Measurements from ENCODE around the gene TTC9C.

DNA sequence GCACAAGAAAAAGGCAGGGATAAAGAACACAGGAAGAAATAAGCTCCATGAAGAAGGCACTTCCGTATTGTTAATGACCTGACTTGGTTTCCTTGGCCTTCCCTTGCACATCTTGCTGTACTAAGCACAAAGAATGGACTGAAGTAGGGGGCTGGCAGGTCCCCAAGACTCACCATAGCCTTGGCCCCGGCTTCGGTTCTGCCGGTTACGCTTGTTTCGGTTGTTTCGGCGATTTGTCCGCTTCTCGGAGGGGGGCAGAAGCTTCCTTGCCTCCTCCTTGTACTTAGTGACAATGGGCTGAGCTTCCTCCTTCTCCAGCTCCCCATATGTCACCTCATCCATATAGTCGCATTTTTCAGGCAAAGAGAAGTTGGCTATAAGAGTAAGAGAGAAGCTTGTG is 11.5 kb upstream of the TTC9C start:
- TF ChIP-seq POLR2A (IDR thresholded peaks at IDR 0.05): no peak
- TF ChIP-seq, protein P1, sequence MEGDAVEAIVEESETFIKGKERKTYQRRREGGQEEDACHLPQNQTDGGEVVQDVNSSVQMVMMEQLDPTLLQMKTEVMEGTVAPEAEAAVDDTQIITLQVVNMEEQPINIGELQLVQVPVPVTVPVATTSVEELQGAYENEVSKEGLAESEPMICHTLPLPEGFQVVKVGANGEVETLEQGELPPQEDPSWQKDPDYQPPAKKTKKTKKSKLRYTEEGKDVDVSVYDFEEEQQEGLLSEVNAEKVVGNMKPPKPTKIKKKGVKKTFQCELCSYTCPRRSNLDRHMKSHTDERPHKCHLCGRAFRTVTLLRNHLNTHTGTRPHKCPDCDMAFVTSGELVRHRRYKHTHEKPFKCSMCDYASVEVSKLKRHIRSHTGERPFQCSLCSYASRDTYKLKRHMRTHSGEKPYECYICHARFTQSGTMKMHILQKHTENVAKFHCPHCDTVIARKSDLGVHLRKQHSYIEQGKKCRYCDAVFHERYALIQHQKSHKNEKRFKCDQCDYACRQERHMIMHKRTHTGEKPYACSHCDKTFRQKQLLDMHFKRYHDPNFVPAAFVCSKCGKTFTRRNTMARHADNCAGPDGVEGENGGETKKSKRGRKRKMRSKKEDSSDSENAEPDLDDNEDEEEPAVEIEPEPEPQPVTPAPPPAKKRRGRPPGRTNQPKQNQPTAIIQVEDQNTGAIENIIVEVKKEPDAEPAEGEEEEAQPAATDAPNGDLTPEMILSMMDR (IDR thresholded peaks at IDR 0.05): no peak
- peak; percentile 50 for TF ChIP-seq POLR2AphosphoS5 (IDR thresholded peaks at IDR 0.05)

Data from prostate gland (tissue), 2 donors.